ENCODE data around the gene EPB41L3. TPM values are rescaled to one million over a fixed set of nuclear protein-coding genes. Genes with fewer than 3 reads are reported as not detected.

Gene EPB41L3
- total RNA-seq, 1 experiment from 2014 or later: 0.34 TPM

DNA sequence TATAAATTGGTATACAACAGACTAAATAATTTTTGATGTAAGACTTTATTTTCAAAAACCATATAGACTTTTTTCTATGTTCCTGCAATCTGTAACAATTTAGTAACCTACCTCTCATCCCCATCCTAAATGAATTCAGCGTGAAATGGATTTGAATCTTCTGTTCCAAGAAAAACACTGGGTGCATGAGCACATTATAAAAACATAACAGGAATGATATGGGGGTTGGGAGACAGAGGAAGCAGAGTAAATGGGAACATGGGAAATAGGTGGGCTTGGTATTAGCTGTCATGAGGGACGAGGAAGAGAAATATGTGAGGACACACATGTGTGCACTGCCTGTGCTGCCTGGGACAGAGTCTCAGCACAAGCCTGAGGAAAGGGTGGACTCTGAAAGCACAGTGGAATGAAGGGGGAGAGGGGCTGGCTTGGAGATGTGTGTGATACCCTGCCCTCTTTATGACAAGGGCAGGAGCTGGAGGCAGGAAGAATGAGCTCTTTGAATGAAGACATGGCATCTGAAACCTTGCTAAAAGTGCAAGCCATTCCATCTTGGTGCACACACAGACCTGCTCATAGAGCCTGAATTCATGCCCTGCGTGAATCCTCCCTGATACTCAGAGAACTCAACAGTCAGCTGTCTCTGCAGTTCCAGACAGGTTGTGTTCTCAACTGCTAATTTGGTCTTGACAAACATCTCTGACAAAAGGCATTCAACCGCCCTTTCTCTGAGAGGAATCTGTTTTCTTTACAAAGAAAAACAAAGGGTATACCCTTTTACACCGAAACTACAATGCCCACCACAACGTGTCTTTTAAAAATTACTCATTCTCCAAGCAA, 66.6 kb downstream of the EPB41L3 start:
- no peak overlapping the region for H3K4me2 ChIP-seq (ENCODE audit: low read length)
- DNase-seq (ENCODE audit: low read depth, low spot score): no peak

DNA sequence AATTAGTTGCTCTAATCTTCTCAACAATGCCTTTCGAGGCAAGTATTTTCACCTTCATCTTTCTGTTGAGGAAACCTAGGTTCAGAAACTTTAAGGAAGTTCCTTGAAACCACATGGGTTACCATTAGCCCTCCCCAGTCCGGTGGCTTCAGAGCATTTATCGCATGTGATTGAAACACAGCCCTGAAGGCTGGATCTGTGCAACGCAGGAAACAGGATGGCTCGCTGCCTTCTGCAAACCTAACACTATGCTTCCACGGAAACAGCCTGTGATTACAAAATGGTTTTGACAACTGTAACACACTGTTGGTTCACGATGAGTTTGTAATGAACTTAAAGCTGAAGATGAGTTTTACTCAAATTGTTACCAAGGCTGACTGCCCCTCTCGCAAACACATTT, 68.5 kb downstream of the EPB41L3 start:
- ChIA-PET POLR2A (no interaction called here), RAD21 (ENCODE audit: low non-redundant PET in 1 of 2, low total read pairs in 2 of 2, uncharacterized antibody in 2 of 2, unreplicated experiment in 2 of 2) (no interaction called here), CTCF (no interaction called here)
- Histone ChIP-seq H4K20me1 (ENCODE audit: insufficient read depth) (no peaks in the 10 kb centered on the region), H2AFZ (ENCODE audit: low read depth, low read length, poor library complexity, severe bottlenecking) (no peak overlapping the region), H3K36me3 (ENCODE audit: control insufficient read depth in 1 of 2, insufficient read depth in 2 of 2, low read length in 2 of 2) (no peaks in the 10 kb centered on the region), H3K79me2 (ENCODE audit: insufficient read depth, low read length) (no peaks in the 10 kb centered on the region), H3K4me2 (ENCODE audit: low read length) (no peak overlapping the region), H3K27me3 (ENCODE audit: insufficient read depth, low read length) (no peaks in the 10 kb centered on the region), H3K27ac (ENCODE audit: low read depth, low read length) (no peak overlapping the region), H3K4me3 (replicated peaks in 1 of 2; ENCODE audit: low read depth in 1 of 2, low read length in 2 of 2) (no peak overlapping the region), H3K4me1 (ENCODE audit: control insufficient read depth in 1 of 2, insufficient read depth in 2 of 2, low read length in 2 of 2) (no peaks in the 10 kb centered on the region), H3K9ac (ENCODE audit: low read length) (no peak overlapping the region), H3K9me3 (ENCODE audit: control insufficient read depth in 1 of 2, insufficient read depth in 1 of 2, low read depth in 1 of 2, low read length in 2 of 2) (peaks cover 21 to 36% of the 10 kb centered on the region in 2 experiments; a peak in 3 of 4 replicates), H3K9me2 (ENCODE audit: insufficient read depth) (no peaks in the 10 kb centered on the region)
- intact Hi-C loops (cut with micrococcal nuclease): no loop called here
- BruUV-seq (replicated peaks): no TSS peak
- ATAC-seq: no peak
- DNase-seq (ENCODE audit: low read depth, low spot score): no peak
- TF ChIP-seq YY1 (IDR thresholded peaks at IDR 0.05; ENCODE audit: extremely low read depth, insufficient replicate concordance, low read depth, low read length) (no peak), POLR2A (IDR thresholded peaks at IDR 0.05; ENCODE audit: borderline replicate concordance, extremely low read depth, insufficient read depth, insufficient read length) (no peak), EZH2 (IDR thresholded peaks at IDR 0.05) (no peak), JUND (IDR thresholded peaks at IDR 0.05) (no peak), FOSL1 (IDR thresholded peaks at IDR 0.05; ENCODE audit: low read depth) (no peak), ELF1 (IDR thresholded peaks at IDR 0.05; ENCODE audit: borderline replicate concordance, low read depth) (no peak), RAD21 (IDR thresholded peaks at IDR 0.05; ENCODE audit: low read depth) (no peak), CEBPB (IDR thresholded peaks at IDR 0.05; ENCODE audit: low read depth) (no peak), EGR1 (IDR thresholded peaks at IDR 0.05; ENCODE audit: low read depth) (no peak), ZFX (IDR thresholded peaks at IDR 0.05) (no peak)
- TF ChIP-seq, protein P1, sequence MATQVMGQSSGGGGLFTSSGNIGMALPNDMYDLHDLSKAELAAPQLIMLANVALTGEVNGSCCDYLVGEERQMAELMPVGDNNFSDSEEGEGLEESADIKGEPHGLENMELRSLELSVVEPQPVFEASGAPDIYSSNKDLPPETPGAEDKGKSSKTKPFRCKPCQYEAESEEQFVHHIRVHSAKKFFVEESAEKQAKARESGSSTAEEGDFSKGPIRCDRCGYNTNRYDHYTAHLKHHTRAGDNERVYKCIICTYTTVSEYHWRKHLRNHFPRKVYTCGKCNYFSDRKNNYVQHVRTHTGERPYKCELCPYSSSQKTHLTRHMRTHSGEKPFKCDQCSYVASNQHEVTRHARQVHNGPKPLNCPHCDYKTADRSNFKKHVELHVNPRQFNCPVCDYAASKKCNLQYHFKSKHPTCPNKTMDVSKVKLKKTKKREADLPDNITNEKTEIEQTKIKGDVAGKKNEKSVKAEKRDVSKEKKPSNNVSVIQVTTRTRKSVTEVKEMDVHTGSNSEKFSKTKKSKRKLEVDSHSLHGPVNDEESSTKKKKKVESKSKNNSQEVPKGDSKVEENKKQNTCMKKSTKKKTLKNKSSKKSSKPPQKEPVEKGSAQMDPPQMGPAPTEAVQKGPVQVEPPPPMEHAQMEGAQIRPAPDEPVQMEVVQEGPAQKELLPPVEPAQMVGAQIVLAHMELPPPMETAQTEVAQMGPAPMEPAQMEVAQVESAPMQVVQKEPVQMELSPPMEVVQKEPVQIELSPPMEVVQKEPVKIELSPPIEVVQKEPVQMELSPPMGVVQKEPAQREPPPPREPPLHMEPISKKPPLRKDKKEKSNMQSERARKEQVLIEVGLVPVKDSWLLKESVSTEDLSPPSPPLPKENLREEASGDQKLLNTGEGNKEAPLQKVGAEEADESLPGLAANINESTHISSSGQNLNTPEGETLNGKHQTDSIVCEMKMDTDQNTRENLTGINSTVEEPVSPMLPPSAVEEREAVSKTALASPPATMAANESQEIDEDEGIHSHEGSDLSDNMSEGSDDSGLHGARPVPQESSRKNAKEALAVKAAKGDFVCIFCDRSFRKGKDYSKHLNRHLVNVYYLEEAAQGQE (IDR thresholded peaks at IDR 0.05; ENCODE audit: low read depth): no peak

More for the DNA sequence above, 66.6 kb downstream of the EPB41L3 start:
- no peaks in the 10 kb centered on the region; a peak in 1 of 4 replicates for H3K36me3 ChIP-seq (ENCODE audit: control insufficient read depth in 1 of 2, insufficient read depth in 2 of 2, low read length in 2 of 2)
- ChIA-PET RAD21 (ENCODE audit: low non-redundant PET in 1 of 2, low total read pairs in 2 of 2, uncharacterized antibody in 2 of 2, unreplicated experiment in 2 of 2) (no interaction called here), POLR2A (no interaction called here), CTCF (no interaction called here)
- BruUV-seq (replicated peaks): no TSS peak
- H4K20me1 ChIP-seq (ENCODE audit: insufficient read depth): no peaks in the 10 kb centered on the region
- H3K9me2 ChIP-seq (ENCODE audit: insufficient read depth): no peaks in the 10 kb centered on the region
- no peak overlapping the region for H2AFZ ChIP-seq (ENCODE audit: low read depth, low read length, poor library complexity, severe bottlenecking)
- no peaks in the 10 kb centered on the region for H3K4me1 ChIP-seq (ENCODE audit: control insufficient read depth in 1 of 2, insufficient read depth in 2 of 2, low read length in 2 of 2)
- no peaks in the 10 kb centered on the region for H3K79me2 ChIP-seq (ENCODE audit: insufficient read depth, low read length)
- H3K9me3 ChIP-seq (ENCODE audit: control insufficient read depth in 1 of 2, insufficient read depth in 1 of 2, low read depth in 1 of 2, low read length in 2 of 2): peaks cover 28 to 34% of the 10 kb centered on the region in 2 experiments; a peak in 3 of 4 replicates
- H3K27ac ChIP-seq (ENCODE audit: low read depth, low read length): no peak overlapping the region
- no peak overlapping the region for H3K4me3 ChIP-seq (replicated peaks in 1 of 2; ENCODE audit: low read depth in 1 of 2, low read length in 2 of 2)
- no peaks in the 10 kb centered on the region for H3K27me3 ChIP-seq (ENCODE audit: insufficient read depth, low read length)
- no peak for ATAC-seq
- no peak overlapping the region for H3K9ac ChIP-seq (ENCODE audit: low read length)
- intact Hi-C loops (cut with micrococcal nuclease): no loop called here
- TF ChIP-seq POLR2A (IDR thresholded peaks at IDR 0.05; ENCODE audit: borderline replicate concordance, extremely low read depth, insufficient read depth, insufficient read length) (no peak), ELF1 (IDR thresholded peaks at IDR 0.05; ENCODE audit: borderline replicate concordance, low read depth) (no peak), EGR1 (IDR thresholded peaks at IDR 0.05; ENCODE audit: low read depth) (no peak), POLR2AphosphoS5 (IDR thresholded peaks at IDR 0.05; ENCODE audit: low read depth, low read length) (no peak), ZNF274 (IDR thresholded peaks at IDR 0.05; ENCODE audit: low read depth, low read length) (no peak), CEBPB (IDR thresholded peaks at IDR 0.05; ENCODE audit: low read depth) (no peak), EZH2 (IDR thresholded peaks at IDR 0.05) (no peak), SIN3A (IDR thresholded peaks at IDR 0.05; ENCODE audit: low read depth) (no peak)
- TF ChIP-seq, protein P2, sequence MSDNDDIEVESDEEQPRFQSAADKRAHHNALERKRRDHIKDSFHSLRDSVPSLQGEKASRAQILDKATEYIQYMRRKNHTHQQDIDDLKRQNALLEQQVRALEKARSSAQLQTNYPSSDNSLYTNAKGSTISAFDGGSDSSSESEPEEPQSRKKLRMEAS (IDR thresholded peaks at IDR 0.05): no peak

Measured in HCT116 (cell line).